Measurements from ENCODE around the gene PYY. TPM values are rescaled to one million over a fixed set of nuclear protein-coding genes. Genes with fewer than 3 reads are reported as not detected.
A peak's percentile ranks its signal among the peaks of the same experiment; 100 is the strongest.

PYY gene
- total and polyA plus RNA-seq, 2 donors from 2014 or later, result not detected

- no peaks in the 10 kb centered on the region for H3K36me3 ChIP-seq (ENCODE audit: control insufficient read depth in 2 of 3, insufficient read depth in 3 of 3, low read length in 3 of 3)
- intact Hi-C loops (cut with DNase I), result no loop called here
- H3K4me1 ChIP-seq (ENCODE audit: control insufficient read depth in 2 of 3, insufficient read depth in 2 of 3, low read depth in 1 of 3, low read length in 3 of 3), result peaks cover 0 to 15% (median 0%) of the 10 kb centered on the region in 3 donors
- no peak overlapping the region for H3K4me3 ChIP-seq (ENCODE audit: low read length in 3 of 3)
- no peak overlapping the region for H3K27ac ChIP-seq (ENCODE audit: low read depth in 2 of 2, low read length in 2 of 2)
- no peak overlapping the region for H3K9ac ChIP-seq (ENCODE audit: low read length in 3 of 3)
- TF ChIP-seq CTCF (IDR thresholded peaks at IDR 0.05; ENCODE audit: borderline replicate concordance, extremely low read depth, insufficient read depth), result no peak
- H3K9me3 ChIP-seq (ENCODE audit: control insufficient read depth in 2 of 3, insufficient read depth in 1 of 3, low read length in 3 of 3), result no peaks in the 10 kb centered on the region
- FAIRE-seq (no peak), DNase-seq (no peak)
- no peaks in the 10 kb centered on the region for H3K27me3 ChIP-seq (ENCODE audit: control insufficient read depth, insufficient read depth, low read length)
Measured at GRCh38 chr17:43936434-43936833, 17.3 kb downstream of the PYY start.

- Histone ChIP-seq H3K4me1 (ENCODE audit: control insufficient read depth in 2 of 3, insufficient read depth in 2 of 3, low read depth in 1 of 3, low read length in 3 of 3) (peaks cover 0 to 15% (median 0%) of the 10 kb centered on the region in 3 donors), H3K9me3 (ENCODE audit: control insufficient read depth in 2 of 3, insufficient read depth in 1 of 3, low read length in 3 of 3) (no peaks in the 10 kb centered on the region), H3K27ac (ENCODE audit: low read depth in 2 of 2, low read length in 2 of 2) (no peak overlapping the region), H3K4me3 (ENCODE audit: low read length in 3 of 3) (no peak overlapping the region), H3K9ac (ENCODE audit: low read length in 3 of 3) (no peak overlapping the region), H3K27me3 (ENCODE audit: control insufficient read depth, insufficient read depth, low read length) (no peaks in the 10 kb centered on the region), H3K36me3 (ENCODE audit: control insufficient read depth in 2 of 3, insufficient read depth in 3 of 3, low read length in 3 of 3) (no peaks in the 10 kb centered on the region)
- FAIRE-seq (no peak), DNase-seq (peak in 4 of 5 donors; percentile 83 to 90 (median 86))
- TF ChIP-seq CTCF (IDR thresholded peaks at IDR 0.05; ENCODE audit: borderline replicate concordance, extremely low read depth, insufficient read depth), result no peak
- intact Hi-C loops (cut with DNase I), result no loop called here
Measured at GRCh38 chr17:43935926-43936261, 17.8 kb downstream of the PYY start.

GRCh38 chr17:43935204-43935925 is 18.4 kb downstream of the PYY start:
- Histone ChIP-seq H3K36me3 (ENCODE audit: control insufficient read depth in 2 of 3, insufficient read depth in 3 of 3, low read length in 3 of 3) (no peaks in the 10 kb centered on the region), H3K4me1 (ENCODE audit: control insufficient read depth in 2 of 3, insufficient read depth in 2 of 3, low read depth in 1 of 3, low read length in 3 of 3) (peaks cover 0 to 18% (median 0%) of the 10 kb centered on the region in 3 donors), H3K27ac (ENCODE audit: low read depth in 2 of 2, low read length in 2 of 2) (no peak overlapping the region), H3K9me3 (ENCODE audit: control insufficient read depth in 2 of 3, insufficient read depth in 1 of 3, low read length in 3 of 3) (no peaks in the 10 kb centered on the region), H3K4me3 (ENCODE audit: low read length in 3 of 3) (no peak overlapping the region), H3K27me3 (ENCODE audit: control insufficient read depth, insufficient read depth, low read length) (no peaks in the 10 kb centered on the region), H3K9ac (ENCODE audit: low read length in 3 of 3) (no peak overlapping the region)
- DNase-seq (peak; percentile 24 to 86 (median 78)), FAIRE-seq (no peak)
- TF ChIP-seq CTCF (IDR thresholded peaks at IDR 0.05; ENCODE audit: borderline replicate concordance, extremely low read depth, insufficient read depth), result no peak
- intact Hi-C loops (cut with DNase I), result no loop called here
